ENCODE measurements around the gene UGCG. TPM values are rescaled to one million over a fixed set of nuclear protein-coding genes. Genes with fewer than 3 reads are reported as not detected.

Gene UGCG
- total and polyA plus RNA-seq, 2 experiments from 2014 or later: 73.1 to 148 TPM

- H3K27me3 ChIP-seq (replicated peaks; ENCODE audit: insufficient read depth): no peaks in the 10 kb centered on the region
- H3K4me1 ChIP-seq (ENCODE audit: insufficient read depth): peaks cover 35% of the 10 kb centered on the region
- peaks cover 33% of the 10 kb centered on the region for H3K79me2 ChIP-seq (ENCODE audit: insufficient read depth)
- H3K27ac ChIP-seq: peak overlapping the region; percentile 45
- no peaks in the 10 kb centered on the region for H3K9me2 ChIP-seq (ENCODE audit: insufficient read depth)
- no peaks in the 10 kb centered on the region for H4K20me1 ChIP-seq (ENCODE audit: insufficient read depth)
- H2AFZ ChIP-seq: no peak overlapping the region
- H3K4me3 ChIP-seq: no peak overlapping the region
- in situ Hi-C loops (cut with MboI): no loop called here
- peaks cover 42% of the 10 kb centered on the region for H3K36me3 ChIP-seq (ENCODE audit: low read depth)
- TF ChIP-seq EZH2phosphoT487 (IDR thresholded peaks at IDR 0.05; ENCODE audit: insufficient read depth, low read depth): no peak
- no peak for TF ChIP-seq EZH2 (IDR thresholded peaks at IDR 0.05; ENCODE audit: insufficient read depth, poor library complexity, severe bottlenecking)
- H3K4me2 ChIP-seq (ENCODE audit: unreplicated experiment): peak overlapping the region; percentile 22
- no peak for DNase-seq
- 93% methylated on average over 4 of the region's 4 CpGs for WGBS, 2 experiments (ENCODE audit: low coverage in 1 of 2, low lambda C conversion rate in 2 of 2, missing lambda C conversion rate in 2 of 2)
- H3F3A ChIP-seq (ENCODE audit: insufficient read depth): peaks cover 91% of the 10 kb centered on the region
- no peaks in the 10 kb centered on the region for H3K9me3 ChIP-seq (ENCODE audit: low read depth)
- H3K9ac ChIP-seq: no peak overlapping the region
Measured at GRCh38 chr9:111938427-111938800, 41.8 kb downstream of the UGCG start.

DNA sequence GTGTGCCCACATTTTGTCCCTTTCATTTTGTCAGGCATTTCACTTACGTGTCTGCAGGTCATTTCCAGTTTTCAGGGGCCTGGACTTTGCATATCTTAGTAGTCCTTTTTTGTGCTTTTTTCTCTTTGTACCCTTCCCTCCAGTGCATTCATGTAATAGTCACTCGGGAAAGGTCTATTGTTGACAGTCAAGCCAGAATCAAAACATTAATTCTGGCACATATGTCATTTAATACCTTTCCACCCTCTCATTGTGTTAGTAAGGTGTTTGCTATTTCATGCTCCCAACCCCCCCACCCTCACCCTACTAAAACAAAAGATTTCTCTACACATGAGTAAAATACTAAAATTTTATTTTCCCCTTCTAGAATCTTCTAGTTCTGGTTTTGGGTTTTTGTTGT is 42.7 kb downstream of the UGCG start:
- H3F3A ChIP-seq (ENCODE audit: insufficient read depth): peaks cover 92% of the 10 kb centered on the region
- H3K27ac ChIP-seq: peak overlapping the region; percentile 45
- TF ChIP-seq EZH2phosphoT487 (IDR thresholded peaks at IDR 0.05; ENCODE audit: insufficient read depth, low read depth) (no peak), EZH2 (IDR thresholded peaks at IDR 0.05; ENCODE audit: insufficient read depth, poor library complexity, severe bottlenecking) (no peak)

DNA sequence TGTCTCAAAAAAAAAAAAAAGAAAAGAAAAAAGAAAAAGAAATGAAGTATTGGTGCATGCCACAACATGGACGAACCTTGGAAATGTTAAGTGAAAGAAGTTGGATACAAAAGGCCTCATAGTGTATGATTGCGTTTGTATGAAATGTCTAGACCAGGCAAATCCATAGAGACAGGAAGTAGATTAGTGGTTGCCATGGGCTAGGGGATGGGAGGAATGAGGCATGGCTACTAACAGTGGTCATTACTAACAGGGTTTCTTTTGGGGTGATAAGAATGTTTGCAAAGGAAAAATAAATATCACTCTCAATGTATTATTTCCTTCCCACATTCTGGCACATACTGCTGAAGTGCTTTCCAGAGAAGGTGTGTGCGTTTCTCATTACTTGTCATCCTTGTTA is 44.1 kb downstream of the UGCG start:
- 90 to 98% methylated on average over 3 of the region's 3 CpGs for WGBS, 2 experiments (ENCODE audit: low coverage in 1 of 2, low lambda C conversion rate in 2 of 2, missing lambda C conversion rate in 2 of 2)
- no peaks in the 10 kb centered on the region for H3K9me3 ChIP-seq (ENCODE audit: low read depth)
- H4K20me1 ChIP-seq (ENCODE audit: insufficient read depth): no peaks in the 10 kb centered on the region
- H2AFZ ChIP-seq: no peak overlapping the region
- H3K36me3 ChIP-seq (ENCODE audit: low read depth): peaks cover 19% of the 10 kb centered on the region
- H3K4me2 ChIP-seq (ENCODE audit: unreplicated experiment): no peak overlapping the region
- no peak overlapping the region for H3K9ac ChIP-seq
- DNase-seq: peak; percentile 53
- no peaks in the 10 kb centered on the region for H3K27me3 ChIP-seq (replicated peaks; ENCODE audit: insufficient read depth)
- H3K9me2 ChIP-seq (ENCODE audit: insufficient read depth): no peaks in the 10 kb centered on the region
- peak overlapping the region; percentile 34; the same call in 1 of the 2 replicates for H3K27ac ChIP-seq
- TF ChIP-seq EZH2 (IDR thresholded peaks at IDR 0.05; ENCODE audit: insufficient read depth, poor library complexity, severe bottlenecking) (no peak), EZH2phosphoT487 (IDR thresholded peaks at IDR 0.05; ENCODE audit: insufficient read depth, low read depth) (no peak)
- peaks cover 57% of the 10 kb centered on the region for H3K4me1 ChIP-seq (ENCODE audit: insufficient read depth)
- H3F3A ChIP-seq (ENCODE audit: insufficient read depth): peaks cover 92% of the 10 kb centered on the region
- peaks cover 10% of the 10 kb centered on the region for H3K79me2 ChIP-seq (ENCODE audit: insufficient read depth)
- in situ Hi-C loops (cut with MboI): no loop called here
- no peak overlapping the region for H3K4me3 ChIP-seq

More for the DNA sequence above, 42.7 kb downstream of the UGCG start:
- no peaks in the 10 kb centered on the region for H3K9me3 ChIP-seq (ENCODE audit: low read depth)
- H3K4me3 ChIP-seq: no peak overlapping the region
- H3K9me2 ChIP-seq (ENCODE audit: insufficient read depth): no peaks in the 10 kb centered on the region
- H4K20me1 ChIP-seq (ENCODE audit: insufficient read depth): no peaks in the 10 kb centered on the region
- H3K79me2 ChIP-seq (ENCODE audit: insufficient read depth): peaks cover 24% of the 10 kb centered on the region
- no peak overlapping the region for H2AFZ ChIP-seq
- H3K4me2 ChIP-seq (ENCODE audit: unreplicated experiment): no peak overlapping the region
- H3K27me3 ChIP-seq (replicated peaks; ENCODE audit: insufficient read depth): no peaks in the 10 kb centered on the region
- H3K36me3 ChIP-seq (ENCODE audit: low read depth): peaks cover 33% of the 10 kb centered on the region
- in situ Hi-C loops (cut with MboI): no loop called here
- no peak overlapping the region for H3K9ac ChIP-seq
- peaks cover 43% of the 10 kb centered on the region for H3K4me1 ChIP-seq (ENCODE audit: insufficient read depth)
- 95 to 100% methylated on average over 2 of the region's 2 CpGs for WGBS, 2 experiments (ENCODE audit: low coverage in 1 of 2, low lambda C conversion rate in 2 of 2, missing lambda C conversion rate in 2 of 2)
- DNase-seq: no peak

- Histone ChIP-seq H3K27me3 (replicated peaks; ENCODE audit: insufficient read depth) (no peaks in the 10 kb centered on the region), H3K9ac (no peak overlapping the region), H3K27ac (peak overlapping the region; percentile 29), H3K4me2 (ENCODE audit: unreplicated experiment) (no peak overlapping the region), H3K36me3 (ENCODE audit: low read depth) (no peaks in the 10 kb centered on the region; the same call in 1 of the 2 replicates), H3F3A (ENCODE audit: insufficient read depth) (peaks cover 69% of the 10 kb centered on the region), H2AFZ (no peak overlapping the region), H3K4me3 (no peak overlapping the region), H3K9me3 (ENCODE audit: low read depth) (no peaks in the 10 kb centered on the region), H4K20me1 (ENCODE audit: insufficient read depth) (no peaks in the 10 kb centered on the region), H3K79me2 (ENCODE audit: insufficient read depth) (no peaks in the 10 kb centered on the region), H3K9me2 (ENCODE audit: insufficient read depth) (no peaks in the 10 kb centered on the region), H3K4me1 (ENCODE audit: insufficient read depth) (peaks cover 45% of the 10 kb centered on the region)
- 98 to 100% methylated on average over 3 to 4 of the region's 4 CpGs for WGBS, 2 experiments (ENCODE audit: low coverage in 1 of 2, low lambda C conversion rate in 2 of 2, missing lambda C conversion rate in 2 of 2)
- TF ChIP-seq EZH2phosphoT487 (IDR thresholded peaks at IDR 0.05; ENCODE audit: insufficient read depth, low read depth) (no peak), EZH2 (IDR thresholded peaks at IDR 0.05; ENCODE audit: insufficient read depth, poor library complexity, severe bottlenecking) (no peak)
- DNase-seq: no peak
- in situ Hi-C loops (cut with MboI): no loop called here
Measured at GRCh38 chr9:111943200-111943599, 46.6 kb downstream of the UGCG start.

DNA sequence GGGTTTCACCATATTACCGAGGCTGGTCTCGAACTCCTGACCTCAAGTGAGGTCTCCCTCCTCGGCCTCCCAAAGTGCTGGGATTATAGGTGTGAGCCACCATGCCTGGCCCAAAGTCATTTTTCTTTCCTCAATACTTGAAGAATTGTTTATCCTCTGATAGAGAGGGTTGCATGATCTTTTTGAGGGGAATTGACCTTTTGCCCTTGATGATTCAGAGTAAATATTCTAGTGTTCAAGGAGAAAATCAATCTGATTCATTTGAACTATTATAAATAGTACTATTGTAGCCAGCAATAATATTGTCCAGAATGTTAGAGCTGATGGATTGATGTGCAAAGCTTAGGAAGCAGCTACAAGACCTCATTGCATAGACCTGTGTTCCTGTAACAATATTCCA is 47.1 kb downstream of the UGCG start:
- no peaks in the 10 kb centered on the region for H3K79me2 ChIP-seq (ENCODE audit: insufficient read depth)
- no peak for DNase-seq
- no peak overlapping the region for H3K4me3 ChIP-seq
- no peak overlapping the region for H3K4me2 ChIP-seq (ENCODE audit: unreplicated experiment)
- 0 out of 2 replicates have a peak overlapping the region, but pooled peaks have one; percentile 6 for H3K9ac ChIP-seq
- H3K9me2 ChIP-seq (ENCODE audit: insufficient read depth): no peaks in the 10 kb centered on the region
- H4K20me1 ChIP-seq (ENCODE audit: insufficient read depth): no peaks in the 10 kb centered on the region
- peak overlapping the region; percentile 70 for H3K27ac ChIP-seq
- H3K27me3 ChIP-seq (replicated peaks; ENCODE audit: insufficient read depth): no peaks in the 10 kb centered on the region
- 90 to 96% methylated on average over 3 of the region's 3 CpGs for WGBS, 2 experiments (ENCODE audit: low coverage in 1 of 2, low lambda C conversion rate in 2 of 2, missing lambda C conversion rate in 2 of 2)
- no peaks in the 10 kb centered on the region for H3K36me3 ChIP-seq (ENCODE audit: low read depth)
- TF ChIP-seq EZH2phosphoT487 (IDR thresholded peaks at IDR 0.05; ENCODE audit: insufficient read depth, low read depth) (no peak), EZH2 (IDR thresholded peaks at IDR 0.05; ENCODE audit: insufficient read depth, poor library complexity, severe bottlenecking) (no peak)
- H2AFZ ChIP-seq: no peak overlapping the region
- peaks cover 65% of the 10 kb centered on the region for H3F3A ChIP-seq (ENCODE audit: insufficient read depth)
- no peaks in the 10 kb centered on the region for H3K9me3 ChIP-seq (ENCODE audit: low read depth)
- peaks cover 41% of the 10 kb centered on the region for H3K4me1 ChIP-seq (ENCODE audit: insufficient read depth)
- in situ Hi-C loops (cut with MboI): no loop called here
